ENCODE measurements around the gene XCL2.
A peak's percentile ranks its signal among the peaks of the same experiment; 100 is the strongest.
"Not testable (repeated sequence)": the region's sequence is repeated elsewhere in the genome, so short reads cannot be mapped to it uniquely, and the experiment has no call there.

The XCL2 gene

DNA sequence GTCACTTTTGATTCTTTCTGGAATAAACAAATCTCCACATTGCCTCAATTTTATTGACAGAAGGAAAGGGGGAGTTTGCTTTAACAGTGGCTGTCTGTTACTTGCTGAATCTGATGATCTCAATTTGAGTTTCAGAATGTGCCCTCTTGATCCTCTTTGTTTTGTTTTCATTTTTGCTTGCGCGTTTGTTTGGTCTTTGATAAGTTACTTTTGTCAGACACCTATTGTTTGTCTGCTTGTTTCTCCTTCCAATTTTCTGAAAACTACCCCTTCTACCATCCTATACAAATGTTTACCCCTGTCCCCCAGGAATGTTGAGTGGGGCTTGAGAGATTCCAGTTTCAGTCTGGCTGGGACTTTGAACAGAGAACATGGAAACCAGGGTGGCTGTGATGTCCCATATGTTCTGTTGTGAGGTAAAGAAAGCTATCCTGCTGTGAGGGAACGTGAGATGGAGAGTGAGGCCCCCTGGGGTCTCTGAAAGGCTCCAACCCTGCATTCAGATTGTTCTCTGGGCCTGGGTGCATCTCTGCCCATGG lies 11.8 kb upstream of the XCL2 start:
- DNase-seq: no peak

- no peak for DNase-seq
These were observed 11.0 kb upstream of the XCL2 start for GRCh38 chr1:168554603-168555483.

DNA sequence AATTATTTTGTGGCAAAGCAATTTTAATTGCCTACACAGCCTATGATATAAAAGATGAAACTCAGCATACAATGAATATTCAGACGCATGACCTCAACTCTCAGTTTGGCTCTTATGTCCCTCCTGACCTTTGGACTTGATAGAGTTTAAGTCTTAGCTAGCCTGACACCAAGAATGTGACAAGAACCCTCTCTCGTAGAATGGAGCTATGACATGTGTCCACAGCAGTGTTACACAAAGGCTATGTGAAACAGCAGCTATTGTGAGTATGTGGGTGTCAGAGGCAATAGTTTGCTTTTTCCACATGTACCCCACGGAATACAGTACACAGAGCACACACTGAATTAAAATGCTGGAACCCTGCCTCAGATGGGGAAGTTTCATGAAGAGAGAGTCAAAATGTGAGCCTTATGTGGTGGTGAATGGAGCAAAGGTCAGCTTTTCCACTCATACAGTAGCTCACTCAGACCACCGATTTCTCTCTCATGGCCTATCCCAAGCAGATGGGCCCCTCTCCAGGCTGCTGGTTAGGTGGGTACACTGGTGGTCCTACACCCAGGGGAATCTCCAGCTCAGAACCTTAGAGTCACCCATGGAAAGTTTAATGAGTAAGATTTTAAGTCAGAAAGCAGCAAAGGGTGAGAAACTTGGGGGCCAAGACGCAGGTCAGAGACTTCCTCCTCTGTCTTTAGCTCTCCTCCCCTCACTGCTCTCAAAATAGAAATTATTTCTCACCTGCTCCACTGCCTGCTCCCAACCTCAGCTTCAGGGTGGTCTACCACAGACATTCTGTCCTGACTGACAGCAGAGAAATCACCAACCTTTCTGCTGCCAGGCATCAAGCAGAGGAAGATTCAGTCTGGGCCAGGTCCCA lies 10.1 kb upstream of the XCL2 start:
- no peak for DNase-seq

GRCh38 chr1:168552961-168553360 lies 9.2 kb upstream of the XCL2 start:
- DNase-seq: no peak

- no peak for DNase-seq
These were observed 7.9 kb upstream of the XCL2 start for GRCh38 chr1:168551688-168552087.

DNA sequence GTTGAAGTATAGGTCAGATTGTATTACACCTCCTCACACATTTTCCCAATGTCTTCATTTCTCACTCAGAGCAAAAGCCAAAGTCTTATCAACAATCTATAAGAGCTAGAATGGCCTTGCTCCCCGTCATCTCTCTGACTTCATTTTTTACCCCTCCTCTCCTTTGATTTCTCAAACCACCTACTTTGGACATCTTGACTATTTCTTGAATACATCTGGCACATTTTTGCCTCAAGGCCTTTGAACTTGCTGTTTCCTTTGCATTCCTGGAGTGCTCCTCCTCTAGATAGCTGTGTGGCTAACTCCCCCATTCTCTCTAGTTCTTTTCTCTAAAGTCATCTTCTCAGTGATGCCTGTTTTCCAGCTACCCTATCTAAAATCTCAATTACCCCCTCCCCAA lies 7.2 kb upstream of the XCL2 start:
- no peak for DNase-seq

DNA sequence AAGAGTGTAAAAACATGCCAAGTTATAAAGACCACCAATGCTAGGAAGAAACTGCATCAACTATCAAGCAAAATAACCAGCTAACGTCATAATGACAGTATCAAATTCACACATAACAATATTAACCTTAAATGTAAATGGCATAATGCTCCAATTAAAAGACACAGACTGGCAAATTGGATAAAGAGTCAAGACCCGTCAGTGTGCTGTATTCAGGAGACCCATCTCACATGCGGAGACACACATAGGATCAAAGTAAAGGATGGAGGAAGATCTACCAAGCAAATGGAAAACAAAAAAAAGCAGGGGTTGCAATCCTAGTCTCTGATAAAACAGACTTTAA lies 2.7 kb upstream of the XCL2 start:
- DNase-seq: not testable (repeated sequence)

DNA sequence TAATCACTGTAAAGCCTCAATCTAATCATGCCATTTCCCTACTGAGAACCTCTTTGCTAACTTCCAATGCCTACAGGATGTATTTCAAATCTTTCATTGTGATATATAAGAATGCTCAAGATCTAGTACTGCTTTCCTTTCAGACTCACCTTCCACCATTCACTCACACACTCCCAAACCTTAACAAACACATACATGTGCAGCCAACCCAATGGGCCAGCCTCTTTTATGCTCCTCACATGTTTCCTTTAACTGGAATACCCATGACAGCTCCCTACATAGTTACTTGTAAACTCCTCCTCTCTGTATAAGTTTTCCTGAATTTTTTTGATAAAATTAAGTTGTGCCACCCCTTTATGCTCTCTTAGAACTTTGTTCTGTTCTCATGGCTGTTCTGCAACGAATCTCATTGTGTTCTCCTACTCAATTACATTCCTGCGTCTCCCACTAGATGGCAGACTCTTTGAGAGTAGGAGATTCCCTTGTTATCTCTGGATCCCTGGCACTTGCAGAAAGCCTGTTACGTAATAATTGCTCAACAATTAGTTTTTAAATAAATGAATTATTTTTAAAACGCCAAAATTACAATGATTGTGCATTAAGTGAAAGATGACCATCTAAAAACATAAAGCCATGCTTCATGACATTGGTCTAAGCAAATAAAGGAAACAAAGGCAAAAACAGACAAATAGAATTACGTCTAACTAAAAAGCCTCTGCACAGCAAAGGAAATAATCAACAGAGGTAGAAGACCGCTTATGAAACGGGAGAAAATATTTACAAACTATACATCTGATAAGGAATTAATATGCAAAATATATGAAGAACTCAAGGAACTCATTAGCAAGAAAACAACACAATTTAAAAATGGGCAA lies 2.1 kb upstream of the XCL2 start:
- not testable (repeated sequence) for DNase-seq

DNA sequence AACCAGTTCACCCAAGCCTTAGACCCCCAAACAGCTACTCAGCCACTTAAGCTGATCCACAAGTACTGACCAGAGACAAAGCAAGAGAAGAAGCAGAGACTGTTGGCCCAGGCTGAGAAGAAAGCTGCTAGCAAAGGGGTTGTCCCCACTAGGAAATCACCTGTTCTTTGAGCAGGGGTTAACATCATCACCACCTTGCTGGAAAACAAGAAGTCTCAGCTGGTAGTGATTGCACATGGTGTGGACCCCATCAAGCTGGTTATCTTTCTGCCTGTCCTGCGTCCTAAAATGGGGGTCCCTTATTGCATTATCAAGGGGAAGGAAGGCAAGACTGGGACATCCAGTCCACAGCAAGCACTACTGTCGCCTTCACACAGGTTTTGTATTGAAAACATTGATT lies 819 bp downstream of the XCL2 start:
- not testable (repeated sequence) for DNase-seq

DNA sequence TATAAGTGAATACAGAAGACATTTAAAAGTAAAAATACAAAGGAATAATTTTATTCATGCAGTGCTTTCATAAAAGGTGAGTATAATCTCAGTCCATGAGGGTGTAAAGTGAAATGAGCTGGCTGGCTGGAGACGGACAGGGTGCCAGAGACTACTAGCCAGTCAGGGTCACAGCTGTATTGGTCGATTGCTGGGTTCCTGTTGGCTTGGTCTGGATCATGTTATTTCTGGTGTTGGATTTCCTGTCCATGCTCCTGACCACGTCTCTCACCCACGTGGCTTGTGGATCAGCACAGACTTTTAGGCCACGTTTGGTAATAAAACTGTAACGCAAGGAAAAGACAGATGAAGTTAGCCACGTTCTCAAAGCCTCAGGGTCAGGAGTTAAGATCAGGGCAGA lies 3.0 kb downstream of the XCL2 start:
- DNase-seq: not testable (repeated sequence)

DNA sequence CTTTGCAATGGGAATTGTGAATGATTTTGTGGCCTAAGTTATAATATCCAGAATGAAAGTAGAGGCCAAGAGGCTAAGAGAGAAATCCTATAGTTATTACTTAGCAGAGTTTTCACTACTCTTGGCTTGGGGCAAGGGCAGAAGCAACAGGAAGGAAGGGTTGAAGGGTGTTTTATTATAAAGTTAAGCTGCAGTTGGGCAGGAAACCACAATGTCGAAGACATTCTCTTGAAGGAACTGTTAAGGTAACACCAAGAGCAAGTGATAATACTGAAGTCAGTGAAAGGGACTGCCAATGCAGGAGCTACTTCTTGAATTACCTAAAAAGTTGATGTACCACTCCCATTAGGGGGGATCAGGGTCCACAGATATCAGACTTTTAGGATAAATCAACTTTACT lies 8.3 kb downstream of the XCL2 start:
- DNase-seq: peak; percentile 69

GRCh38 chr1:168531615-168532345 lies 12.0 kb downstream of the XCL2 start:
- DNase-seq: peak; percentile 47

- no peak for DNase-seq
These were observed 14.3 kb downstream of the XCL2 start for GRCh38 chr1:168529518-168529917.

GRCh38 chr1:168521401-168522000 lies 22.3 kb downstream of the XCL2 start:
- peak; percentile 38 for DNase-seq

- DNase-seq: no peak
These were observed 23.0 kb downstream of the XCL2 start for GRCh38 chr1:168520832-168521231.

DNA sequence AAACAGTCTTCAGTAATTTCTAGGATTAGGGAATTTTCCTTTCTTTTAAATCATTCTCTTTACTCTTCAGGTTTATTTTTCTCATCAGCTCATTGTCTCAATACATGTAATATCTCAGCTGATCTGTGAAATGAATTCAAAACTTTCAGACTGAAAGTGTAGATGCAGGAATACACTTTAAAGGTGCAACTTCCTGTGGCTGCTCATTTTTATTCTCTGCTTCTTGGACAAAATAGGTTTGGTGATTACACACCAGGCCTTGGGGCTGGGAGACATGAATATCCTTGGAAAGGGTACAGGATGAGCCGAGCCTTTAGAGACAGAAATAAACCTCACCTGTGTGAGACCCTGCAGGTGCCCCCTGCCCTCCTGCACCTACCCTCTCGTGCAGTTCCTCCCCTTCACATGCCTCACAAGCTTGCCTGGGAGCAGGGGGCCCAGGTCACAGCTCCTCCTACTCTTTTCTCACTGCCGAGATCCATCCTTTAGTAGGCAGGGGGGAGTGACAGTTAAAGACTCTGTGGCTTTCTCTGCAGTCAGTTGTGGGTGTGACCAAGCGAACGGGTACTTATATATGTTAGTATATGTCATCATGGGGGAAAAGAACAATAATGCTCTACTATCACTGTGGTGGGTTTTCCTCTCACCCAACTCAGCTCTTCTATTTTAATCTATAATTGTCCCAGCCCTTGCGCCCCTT lies 23.6 kb downstream of the XCL2 start:
- peak; percentile 74 for DNase-seq

DNA sequence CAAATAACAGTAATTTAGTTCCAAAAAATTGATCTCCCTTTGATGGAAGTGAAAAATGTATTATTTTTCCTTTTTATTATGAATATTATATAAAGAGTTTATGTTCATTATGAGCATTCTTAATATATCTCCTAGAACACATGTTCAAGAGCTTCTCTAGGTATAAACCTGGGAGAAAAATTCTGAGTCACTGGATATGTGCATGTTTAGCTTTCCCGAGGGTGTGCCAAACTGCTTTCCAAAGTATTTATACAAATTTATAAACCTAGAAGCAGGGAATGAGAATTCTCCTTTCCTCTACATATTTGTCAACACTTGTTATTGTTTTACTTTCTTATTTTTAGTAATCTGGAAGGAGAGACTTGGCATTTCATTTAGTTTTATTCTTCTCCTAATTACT lies 25.0 kb downstream of the XCL2 start:
- no peak for DNase-seq

DNA sequence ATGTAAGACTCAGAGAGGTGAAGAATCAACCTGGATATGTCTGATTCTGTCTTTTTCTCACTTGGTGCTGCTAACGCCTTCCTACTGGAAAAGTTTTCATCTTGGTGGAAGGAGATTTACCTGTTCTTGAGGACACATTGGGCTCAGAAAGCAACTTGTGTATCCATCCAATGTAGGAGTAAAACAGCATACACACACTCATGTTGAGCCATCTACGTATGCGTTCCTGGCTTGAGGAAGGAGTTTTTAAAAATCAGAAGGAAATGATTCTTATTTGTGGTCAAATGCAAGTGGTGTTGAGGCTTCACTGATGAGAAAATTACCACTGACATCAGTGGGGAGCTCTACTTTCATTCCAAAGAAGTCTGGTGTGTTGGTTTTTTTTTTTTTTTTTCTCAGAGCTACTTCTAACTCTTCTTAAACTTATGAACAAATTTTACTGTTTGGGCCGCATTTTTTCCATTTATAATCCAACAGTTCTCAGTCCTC lies 25.6 kb downstream of the XCL2 start:
- DNase-seq: peak; percentile 23

- no peak for DNase-seq
These were observed 29.3 kb downstream of the XCL2 start for GRCh38 chr1:168514455-168514854.

DNA sequence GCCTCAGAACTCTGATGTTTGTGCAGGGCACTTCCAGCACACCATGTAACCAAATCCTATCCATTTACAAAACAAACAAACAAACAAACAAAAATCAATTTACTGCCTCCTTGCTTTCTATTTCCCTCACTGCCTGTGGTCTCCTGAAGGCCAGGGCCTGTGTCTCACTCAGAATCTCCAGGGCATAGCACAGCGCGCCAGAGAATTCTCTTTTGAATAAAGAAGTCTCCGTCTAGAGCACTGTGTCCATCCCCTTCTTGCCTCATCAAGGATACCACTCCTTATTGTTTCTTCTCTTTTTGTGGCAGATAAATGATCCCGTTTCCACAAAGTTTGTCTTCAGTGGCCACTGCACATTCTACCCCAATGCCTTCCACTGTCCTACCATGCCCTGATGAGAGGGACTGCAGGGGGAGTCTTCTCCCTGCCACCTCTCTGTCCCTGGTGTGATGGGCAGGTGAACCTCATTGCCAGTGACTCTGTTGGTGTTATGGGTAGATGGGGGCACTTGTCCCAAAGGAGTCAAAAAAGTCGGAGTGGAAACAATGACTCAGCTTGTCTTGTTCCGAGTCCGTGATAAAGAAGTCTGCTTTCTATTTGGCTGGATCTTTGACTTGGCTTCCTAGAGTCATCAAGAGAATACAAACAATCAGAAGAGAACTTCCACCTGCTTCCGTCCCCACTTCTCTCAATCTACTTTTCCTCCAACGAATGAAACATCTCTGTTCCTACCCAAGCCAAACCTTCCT lies 30.0 kb downstream of the XCL2 start:
- peak; percentile 41 for DNase-seq

Measured in activated CD4-positive, alpha-beta T cell treated with anti-CD3 and anti-CD28 coated beads, Interleukin-10, Interleukin-2, amounts not matched to agents 100 ng/mL and 50 ng/mL, durations not matched to agents 16 hours and 8 hours (primary cell).